ENCODE results near the gene CERS3. TPM values are rescaled to one million over a fixed set of nuclear protein-coding genes. Genes with fewer than 3 reads are reported as not detected.

The CERS3 gene
- total RNA-seq, 1 donor from 2014 or later, result 0.36 TPM

DNA sequence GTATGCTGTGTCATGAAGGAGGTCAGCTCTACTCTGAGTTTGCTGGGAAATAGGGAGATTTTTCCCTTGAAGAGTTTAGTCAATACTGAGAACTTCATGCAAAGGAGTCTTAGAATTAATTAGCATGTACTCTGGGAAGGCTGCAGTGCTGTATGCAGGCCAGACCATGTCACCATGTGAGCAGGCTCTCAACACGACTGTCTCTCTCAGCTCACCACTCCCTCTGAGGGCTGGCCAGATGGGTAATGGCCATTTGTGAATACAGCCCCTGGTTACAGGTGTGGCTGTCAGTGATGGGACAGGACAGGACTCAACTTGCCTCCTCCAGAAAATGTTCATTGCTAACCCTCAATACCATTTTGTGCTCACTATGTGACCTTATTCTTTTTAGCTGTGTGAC is 5.1 kb upstream of the CERS3 start:
- ATAC-seq (no peak), DNase-seq (ENCODE audit: low spot score) (no peak)
- intact Hi-C loops (cut with DNase I), result no loop called here

DNA sequence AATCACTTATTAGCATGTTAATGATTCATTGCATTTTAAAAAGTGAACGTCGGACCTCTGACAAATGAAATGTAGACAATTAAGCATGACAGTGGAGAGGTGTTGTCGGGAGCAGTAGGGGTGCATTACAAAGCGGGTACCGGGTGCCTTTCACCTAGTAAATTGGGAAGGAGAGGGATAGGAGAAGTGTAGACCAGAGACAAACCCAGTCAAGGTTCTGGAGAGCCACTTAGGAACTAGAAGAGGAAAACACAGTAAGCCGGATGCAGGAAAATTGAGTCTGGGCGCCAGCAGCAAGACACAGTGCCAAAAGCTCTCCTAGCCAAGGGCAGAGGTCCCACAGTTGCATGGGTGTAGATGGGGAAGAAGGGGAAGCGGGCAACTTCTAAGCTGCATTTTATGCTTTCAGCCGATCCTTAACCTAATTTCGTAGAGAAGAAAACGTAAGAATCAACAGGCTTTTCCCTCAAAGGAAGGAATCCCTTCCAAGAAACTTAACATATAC is 3.1 kb upstream of the CERS3 start:
- intact Hi-C loops (cut with DNase I), result no loop called here
- DNase-seq (ENCODE audit: low spot score) (no peak), ATAC-seq (no peak)

DNA sequence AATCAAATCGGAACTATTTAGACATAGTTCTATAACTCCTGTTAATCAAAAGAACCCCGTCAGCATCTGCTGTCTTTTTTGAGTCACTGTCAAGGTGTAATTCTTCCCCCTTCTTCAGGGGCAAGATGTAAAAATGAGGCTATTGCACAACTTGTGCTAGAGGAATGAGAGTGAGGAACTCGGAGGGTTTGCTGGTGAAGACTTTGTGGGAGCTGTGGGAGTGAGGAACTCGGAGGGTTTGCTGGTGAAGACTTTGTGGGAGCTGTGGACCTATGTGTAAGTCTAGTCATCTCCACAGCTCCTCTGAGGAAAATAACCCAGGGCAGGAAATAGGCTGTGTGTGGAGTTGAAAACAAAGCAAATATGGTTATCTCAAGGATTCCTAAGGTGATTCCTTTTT is 2.5 kb upstream of the CERS3 start:
- intact Hi-C loops (cut with DNase I), result no loop called here
- no peak for DNase-seq (ENCODE audit: low spot score)
- ATAC-seq, result no peak

DNA sequence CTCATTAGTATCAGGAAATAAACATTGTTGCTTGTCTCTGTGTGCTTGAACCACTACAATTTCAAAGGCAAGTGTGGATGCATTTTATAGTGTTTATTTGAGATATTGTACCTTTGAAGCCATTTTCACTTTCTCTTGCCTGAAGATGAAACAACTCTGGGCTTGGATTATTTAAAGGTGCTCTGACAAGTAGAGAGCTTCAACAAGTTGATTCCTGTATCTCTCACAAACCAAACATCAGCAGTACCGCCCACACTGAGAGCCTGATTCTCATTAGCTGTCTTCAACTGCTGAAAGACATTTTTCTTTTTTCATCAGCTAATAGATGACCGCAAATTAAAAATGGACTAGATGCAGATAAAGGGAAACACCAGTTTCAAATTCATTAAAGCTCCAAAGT is 806 bp upstream of the CERS3 start:
- no peak for ATAC-seq
- intact Hi-C loops (cut with DNase I), result no loop called here
- DNase-seq (ENCODE audit: low spot score), result no peak

DNA sequence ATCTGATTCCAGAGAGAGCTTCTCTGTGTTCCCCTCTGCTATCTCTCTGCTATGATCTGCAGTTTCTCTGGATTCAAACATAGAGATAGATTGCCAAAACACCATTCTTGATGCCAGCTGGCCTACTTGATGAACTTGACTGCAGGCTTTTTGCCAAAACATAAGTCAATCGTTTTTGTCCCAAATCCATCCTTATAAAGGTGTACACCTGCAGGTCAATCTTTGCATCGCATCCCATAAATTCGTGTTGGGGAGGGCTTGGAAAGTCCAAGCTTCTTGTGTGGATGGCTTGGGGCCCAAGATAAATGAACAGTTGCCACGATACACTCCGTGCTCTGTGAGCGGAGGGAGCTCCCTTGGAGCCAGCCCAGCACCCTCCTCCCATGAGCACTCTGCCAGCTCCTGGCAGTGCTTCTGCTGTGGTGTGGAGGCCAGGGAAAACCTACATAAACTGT is 2.7 kb downstream of the CERS3 start:
- ATAC-seq, result peak; percentile 94

DNA sequence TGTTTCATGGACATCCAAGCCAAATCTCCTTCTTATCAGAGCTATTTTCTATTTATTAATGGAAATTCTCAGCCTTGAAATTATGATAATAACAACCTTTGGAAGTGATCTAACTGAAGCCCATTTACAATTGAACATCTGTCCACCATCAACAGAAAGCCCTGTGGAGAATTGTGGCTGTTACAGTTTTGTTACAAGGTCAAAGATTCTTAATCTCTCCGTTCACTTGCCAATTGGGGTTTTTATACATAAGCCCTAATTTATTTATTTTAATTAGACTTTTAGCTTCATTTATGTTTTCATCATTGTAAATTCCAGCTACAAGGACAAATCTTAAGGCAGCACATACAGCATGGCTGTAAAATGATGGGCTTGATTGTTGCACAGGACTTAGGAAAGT is 3.3 kb downstream of the CERS3 start:
- no peak for ATAC-seq
- intact Hi-C loops (cut with DNase I), result no loop called here
- DNase-seq (ENCODE audit: low spot score), result no peak

More for the DNA sequence above, 2.7 kb downstream of the CERS3 start:
- intact Hi-C loops (cut with DNase I), result no loop called here
- DNase-seq (ENCODE audit: low spot score), result no peak

DNA sequence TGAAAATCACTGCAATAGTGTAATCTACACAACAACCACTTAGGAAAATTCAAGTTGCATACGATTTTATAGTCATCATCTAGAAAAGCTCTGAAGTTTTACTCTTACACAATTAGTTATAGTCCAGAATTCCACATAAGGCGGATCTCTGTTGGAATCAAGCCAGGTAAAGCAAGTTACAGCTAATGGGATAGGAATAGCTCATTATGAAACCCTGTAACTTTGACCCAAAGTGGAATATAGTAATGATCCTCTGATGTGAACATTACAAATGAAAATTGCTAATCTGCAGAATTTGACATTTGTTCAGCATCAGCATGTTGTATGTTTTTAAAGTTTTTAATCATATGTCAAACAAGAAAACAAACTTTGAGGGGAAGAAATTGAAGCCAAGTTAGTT is 4.4 kb downstream of the CERS3 start:
- DNase-seq (ENCODE audit: low spot score), result no peak
- no peak for ATAC-seq
- intact Hi-C loops (cut with DNase I), result no loop called here

DNA sequence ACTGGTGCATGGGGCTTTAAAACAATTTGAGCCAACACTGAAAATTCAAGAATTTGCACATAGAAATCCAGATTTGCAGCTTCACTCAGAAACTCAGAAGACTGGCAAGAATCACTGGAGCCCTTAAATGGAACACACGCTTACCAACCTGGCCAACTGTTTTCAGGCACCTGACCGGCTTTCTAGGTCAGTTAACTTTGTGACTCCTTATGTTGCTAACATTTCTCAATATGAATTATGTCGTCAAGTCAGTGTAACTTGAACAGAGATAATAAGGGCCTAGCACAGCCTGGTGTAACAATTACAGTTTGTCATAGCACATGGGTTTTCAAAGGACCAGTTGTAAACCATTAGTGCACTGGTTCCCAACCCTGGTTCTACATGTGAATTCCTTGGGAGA is 6.8 kb downstream of the CERS3 start:
- intact Hi-C loops (cut with DNase I), result no loop called here
- no peak for DNase-seq (ENCODE audit: low spot score)
- no peak for ATAC-seq

DNA sequence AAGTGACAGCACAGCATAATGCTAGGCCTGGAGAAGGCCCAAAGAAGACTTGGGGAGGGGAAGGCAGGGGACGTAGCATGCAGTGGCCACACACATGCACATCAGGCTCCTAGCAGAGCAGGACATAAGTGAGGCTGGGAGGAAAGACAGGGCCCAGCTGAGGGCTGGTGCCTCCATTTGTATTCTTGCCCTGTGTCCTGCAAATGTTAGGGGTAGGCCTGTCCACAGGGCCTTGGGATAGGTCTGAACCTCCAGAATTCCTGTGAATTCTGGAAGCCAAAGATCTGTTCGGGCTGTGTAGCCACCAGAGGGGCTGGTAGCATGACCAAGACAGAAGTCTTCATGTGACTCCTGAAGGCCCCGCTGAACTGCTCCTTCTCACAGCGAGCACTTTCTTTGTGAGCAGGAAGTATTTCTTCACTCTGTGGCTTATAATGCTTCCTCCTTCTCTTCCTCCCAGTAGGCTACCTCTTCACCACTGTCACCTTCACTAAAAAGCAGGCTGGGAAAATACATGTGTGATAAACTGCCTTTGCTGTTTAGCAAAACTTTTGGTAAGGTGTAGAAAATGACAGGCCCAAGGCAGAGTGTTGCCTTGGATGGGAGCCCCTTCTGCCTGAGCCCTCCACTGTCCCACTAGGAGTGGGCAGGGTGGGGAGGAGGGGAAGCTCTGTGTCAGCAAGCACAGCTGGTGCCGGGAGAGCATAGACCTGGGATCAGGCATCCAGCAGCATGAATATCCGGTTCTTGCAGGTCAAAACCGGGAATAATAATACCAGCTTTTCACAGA is 8.4 kb downstream of the CERS3 start:
- DNase-seq (ENCODE audit: low spot score) (no peak), ATAC-seq (peak; percentile 55)
- intact Hi-C loops (cut with DNase I), result no loop called here

DNA sequence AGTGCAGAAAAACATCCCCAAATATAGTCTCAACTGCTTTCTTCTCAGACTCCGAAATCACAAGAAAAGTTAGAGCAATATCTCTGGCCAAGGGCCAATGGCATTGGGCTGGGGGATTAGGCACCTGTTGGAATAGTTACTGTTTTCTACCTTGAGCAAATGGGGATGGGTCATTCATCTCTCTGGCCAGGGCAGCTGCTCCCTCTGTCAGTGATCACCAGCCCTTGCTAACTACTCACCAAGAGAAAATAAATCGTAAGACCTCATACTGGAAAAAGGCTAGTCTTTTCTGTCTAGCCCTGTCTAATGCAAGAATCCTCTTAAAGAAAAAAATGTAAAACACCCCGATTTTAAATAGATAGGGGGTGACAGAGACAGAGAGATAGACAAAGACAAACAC is 10.9 kb downstream of the CERS3 start:
- DNase-seq (ENCODE audit: low spot score), result no peak
- intact Hi-C loops (cut with DNase I), result no loop called here
- ATAC-seq, result no peak

DNA sequence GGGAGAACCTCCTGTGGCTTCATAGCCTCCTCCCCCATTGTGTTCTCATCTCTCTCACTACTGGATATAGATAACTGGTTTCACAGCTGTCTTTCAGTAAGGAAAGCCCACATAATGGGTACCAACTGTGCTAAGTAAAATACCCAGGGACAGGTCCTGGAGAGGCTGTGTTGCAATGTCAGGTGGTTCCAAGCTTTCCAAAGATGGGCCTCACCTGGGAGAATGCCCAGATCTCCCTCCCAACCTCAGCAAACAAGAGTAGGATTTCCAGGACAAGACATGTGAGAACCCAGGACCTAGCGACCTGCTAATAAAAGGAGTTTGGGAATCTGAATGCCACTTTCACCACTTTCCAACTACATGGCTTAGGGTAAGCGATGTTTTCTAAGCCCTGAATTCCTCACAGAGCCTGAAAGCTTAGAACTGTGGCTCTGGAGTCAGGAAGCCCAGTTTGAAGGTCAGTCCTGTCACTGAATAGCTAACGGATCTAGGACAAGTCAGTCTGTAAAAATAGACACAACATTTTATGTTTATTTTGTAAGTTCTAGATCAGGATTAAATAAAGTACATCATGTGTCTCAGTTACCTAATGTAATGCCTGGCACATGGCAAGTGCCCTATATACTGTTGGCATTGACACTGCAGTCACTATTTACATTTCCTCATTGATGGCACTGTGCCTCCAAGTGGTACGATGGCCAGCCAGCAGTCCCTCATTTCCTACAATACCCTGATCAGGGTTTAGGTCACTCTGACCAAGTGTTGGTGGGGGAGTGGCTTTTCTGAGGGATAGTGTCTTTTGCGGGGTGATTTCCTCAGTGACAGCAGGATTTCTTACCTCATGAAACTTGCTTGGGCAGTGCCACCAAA is 11.9 kb downstream of the CERS3 start:
- DNase-seq (ENCODE audit: low spot score) (no peak), ATAC-seq (no peak)
- intact Hi-C loops (cut with DNase I), result no loop called here

DNA sequence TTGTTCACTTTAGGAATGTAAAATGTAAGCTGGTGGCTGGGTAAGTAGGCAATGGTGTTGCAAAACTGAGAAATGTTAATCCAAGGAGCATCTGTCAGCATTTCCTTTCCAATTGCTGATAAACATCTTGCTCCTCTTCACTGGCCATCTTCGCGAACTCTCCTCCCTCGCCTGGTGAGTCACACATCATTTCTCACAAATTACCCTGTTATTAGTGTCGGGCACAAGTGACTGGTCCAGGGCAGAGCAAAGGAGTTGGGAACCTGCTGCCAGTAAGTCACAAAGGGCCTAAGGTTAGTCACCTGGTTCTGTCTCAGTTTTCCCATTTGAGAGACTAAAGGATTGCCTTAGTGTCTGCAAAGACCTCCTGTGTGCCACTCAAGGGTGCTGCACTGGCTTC is 13.0 kb downstream of the CERS3 start:
- no peak for DNase-seq (ENCODE audit: low spot score)
- intact Hi-C loops (cut with DNase I), result no loop called here
- no peak for ATAC-seq

DNA sequence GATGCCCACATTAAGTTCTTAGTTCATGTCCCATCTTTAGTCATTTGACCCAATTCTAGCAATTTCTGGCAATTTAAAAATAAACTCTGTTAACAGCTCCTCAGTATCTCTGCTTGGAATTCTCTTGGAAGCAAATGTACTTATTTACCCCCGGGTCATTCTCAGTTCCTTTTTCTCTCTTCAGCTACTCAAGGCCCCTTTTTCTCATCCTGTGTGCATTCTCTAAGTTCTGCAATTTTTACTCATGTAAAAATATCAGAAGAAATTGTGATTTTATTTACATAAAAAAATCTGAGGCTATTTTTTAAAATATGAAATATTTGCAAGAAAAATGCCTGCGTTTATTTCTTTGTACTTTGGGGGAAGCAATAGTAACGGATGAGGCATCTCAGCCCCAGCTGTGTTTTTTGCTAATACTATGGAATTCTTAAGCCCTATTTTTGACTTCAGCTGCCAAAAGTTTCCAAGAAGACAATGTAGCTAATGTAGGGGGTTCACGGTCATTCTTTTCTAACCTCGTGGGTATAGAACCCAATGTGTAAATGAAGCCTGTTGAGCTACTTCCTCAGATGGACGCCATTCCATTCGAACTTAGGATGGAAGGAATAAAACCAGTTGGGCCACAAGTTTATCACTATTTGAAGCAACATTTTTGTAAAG is 20.0 kb downstream of the CERS3 start:
- DNase-seq (ENCODE audit: low spot score), result no peak
- intact Hi-C loops (cut with DNase I), result no loop called here
- ATAC-seq, result no peak

DNA sequence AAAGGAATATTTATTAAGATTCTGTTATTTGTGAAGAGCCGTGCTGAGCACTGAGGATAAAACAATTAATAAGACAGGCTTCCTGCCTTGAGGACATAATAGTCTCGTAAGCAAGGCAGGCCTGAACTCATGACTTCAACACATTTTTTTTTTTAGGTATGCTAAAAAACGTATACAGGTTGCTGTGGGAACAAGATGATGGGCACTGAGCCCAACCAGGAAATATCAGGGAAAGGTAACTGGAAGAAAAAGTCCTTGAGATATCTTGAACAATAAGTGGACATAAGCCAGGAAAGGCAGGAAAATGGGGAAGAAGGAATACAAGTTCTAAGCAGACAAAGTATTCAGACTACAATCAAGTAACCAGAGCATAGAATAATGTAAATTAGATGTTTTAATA is 26.1 kb downstream of the CERS3 start:
- DNase-seq (ENCODE audit: low spot score), result no peak
- intact Hi-C loops (cut with DNase I), result no loop called here
- ATAC-seq, result no peak

DNA sequence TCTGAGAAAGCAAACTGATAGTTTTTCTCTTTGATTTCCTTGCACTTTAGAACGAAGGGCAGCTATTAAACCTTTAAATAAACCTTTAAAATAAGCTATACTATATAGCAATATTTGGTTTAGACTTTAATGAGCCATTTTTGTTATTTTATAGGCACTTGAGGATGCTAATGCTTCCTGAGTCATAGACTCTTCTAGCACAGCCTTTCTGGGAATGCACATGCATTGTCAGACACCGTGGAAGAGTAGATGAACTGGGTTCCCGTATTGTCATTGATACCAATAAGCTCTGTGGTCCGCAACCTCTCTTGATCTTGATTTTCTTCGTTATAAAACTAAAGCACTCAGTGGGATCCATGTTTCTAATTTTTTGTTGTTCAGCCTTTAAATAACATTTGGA is 27.6 kb downstream of the CERS3 start:
- intact Hi-C loops (cut with DNase I), result no loop called here
- DNase-seq (ENCODE audit: low spot score) (no peak), ATAC-seq (no peak)

DNA sequence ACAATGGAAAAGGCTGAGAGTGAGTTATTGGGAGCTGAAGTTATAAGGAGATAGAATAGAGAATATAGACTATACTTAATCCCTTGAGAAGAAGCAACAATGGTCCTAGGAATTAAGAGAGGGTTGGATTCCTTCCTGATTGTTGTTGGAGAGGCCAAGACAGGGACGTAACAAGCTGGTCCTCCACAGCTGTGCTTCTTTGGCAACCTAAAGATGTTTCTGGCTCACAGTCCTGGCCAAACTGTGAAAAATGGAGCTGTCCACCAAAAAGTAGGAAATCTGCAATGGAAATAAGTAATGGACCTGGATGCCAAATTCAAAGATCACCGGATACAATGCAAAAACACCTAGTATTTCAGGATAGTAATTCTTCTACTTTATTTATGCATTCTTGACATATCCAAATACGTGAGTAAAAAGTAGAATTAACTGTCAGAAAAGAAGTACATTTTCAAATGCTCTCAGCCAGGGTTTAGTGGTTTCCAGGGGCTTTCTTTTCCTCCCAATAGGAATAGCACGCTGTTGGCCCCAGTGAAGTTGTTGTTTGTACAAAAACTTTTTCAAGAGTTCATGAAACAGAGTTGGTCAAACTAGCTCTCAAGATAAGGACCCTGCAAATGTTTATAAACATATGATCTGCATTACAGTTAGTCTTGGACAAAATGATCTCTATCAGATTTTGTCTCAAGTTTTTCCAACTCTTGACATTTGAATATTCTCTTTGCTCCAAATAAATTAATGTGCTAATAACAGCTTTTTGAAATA is 28.3 kb downstream of the CERS3 start:
- intact Hi-C loops (cut with DNase I), result no loop called here
- ATAC-seq, result no peak
- DNase-seq (ENCODE audit: low spot score), result no peak

DNA sequence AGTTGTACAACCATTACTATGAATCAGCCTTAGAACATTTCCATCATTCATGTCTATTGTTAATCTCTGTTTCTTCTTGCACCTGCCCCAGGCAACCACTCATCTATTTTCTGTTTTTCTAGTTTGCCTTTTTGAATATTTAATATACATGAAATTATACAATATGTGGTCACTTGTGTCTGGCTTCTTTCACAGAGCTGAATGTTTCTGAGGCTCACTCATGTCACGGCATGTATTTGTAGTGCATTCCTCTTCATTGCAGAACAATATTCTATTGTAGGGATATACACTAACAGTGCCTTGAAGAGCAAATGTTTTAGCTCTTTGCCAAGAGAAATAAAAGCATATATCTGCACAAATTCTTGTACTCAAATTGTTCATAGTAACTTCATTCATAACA is 32.9 kb downstream of the CERS3 start:
- DNase-seq (ENCODE audit: low spot score) (no peak), ATAC-seq (no peak)
- intact Hi-C loops (cut with DNase I), result no loop called here

DNA sequence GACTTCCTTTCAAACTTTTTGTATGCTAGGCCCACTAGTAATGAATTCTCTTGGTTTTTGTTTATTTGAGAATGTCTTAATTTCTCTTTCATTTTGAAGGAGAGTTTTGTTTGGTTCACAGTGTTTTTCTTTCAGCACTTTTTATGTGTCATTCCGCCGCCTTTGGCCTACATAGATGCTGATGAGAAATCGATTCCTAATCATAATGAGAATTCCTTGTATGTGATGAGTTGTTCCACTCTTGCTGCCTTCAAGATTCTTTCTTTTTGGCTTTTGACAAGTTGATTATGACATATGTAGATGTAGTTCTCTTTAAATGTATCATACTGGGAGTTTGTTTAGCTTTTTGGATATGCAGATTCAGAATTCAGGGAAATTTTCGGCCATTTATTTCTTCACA is 35.5 kb downstream of the CERS3 start:
- no peak for DNase-seq (ENCODE audit: low spot score)
- intact Hi-C loops (cut with DNase I), result no loop called here
- ATAC-seq, result no peak

DNA sequence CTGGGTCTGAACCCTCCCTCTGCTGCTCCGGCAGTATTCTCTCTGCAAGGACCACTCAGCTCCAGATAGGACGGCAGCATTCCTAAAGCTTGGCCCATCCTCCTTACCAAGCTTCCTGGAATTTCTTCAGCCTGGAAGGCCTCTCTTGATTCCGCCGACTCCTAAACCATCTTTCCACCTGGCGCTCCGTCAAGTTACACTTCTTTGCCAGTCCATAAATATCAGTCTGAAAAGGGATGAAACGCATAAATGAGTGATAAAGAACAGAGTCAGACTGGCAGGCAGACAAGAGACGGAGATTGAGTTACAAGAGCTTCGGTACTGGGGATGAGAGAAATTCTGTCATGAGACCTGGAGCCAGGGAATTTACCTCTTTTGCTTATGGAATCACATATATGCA is 44.3 kb downstream of the CERS3 start:
- no peak for DNase-seq (ENCODE audit: low spot score)
- no peak for ATAC-seq
- intact Hi-C loops (cut with DNase I), result loop anchor here (5.0 kb wide), 1 partner anchor 182 kb away; no protein-coding TSS in a partner anchor

All from sciatic nerve (tissue), 2 donors.